ENCODE results near the gene NLE1. TPM values are rescaled to one million over a fixed set of nuclear protein-coding genes. Genes with fewer than 3 reads are reported as not detected.

The NLE1 gene
- total and polyA plus RNA-seq, 2 donors (not counting 1 experiment from before 2014, with no cell fraction given), result 16.5 to 17.5 TPM

DNA sequence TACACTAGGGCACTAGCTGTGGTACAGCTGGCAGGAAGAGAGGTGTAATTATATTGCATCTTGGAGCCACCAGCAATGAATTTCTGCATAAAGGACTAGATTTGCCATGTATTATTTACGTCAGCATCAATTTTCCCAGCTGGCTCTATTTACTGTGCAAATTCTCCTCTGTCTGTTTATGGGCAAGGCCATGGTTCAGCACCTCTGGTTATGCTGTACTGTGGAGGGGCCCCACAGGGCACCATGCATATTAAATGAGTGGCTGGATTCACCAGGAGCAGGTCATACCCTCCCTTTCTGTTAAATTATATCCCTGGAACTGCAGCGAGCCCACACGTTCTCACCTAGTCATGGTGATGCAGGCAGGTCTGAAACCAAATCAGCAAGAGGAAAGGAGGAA lies 42.2 kb downstream of the NLE1 start:
- Histone ChIP-seq H4K20me1 (ENCODE audit: control insufficient read depth, insufficient read depth, low read length, poor library complexity, severe bottlenecking) (no peaks in the 10 kb centered on the region), H3K27me3 (replicated peaks in 1 of 4; ENCODE audit: control extremely low read depth in 1 of 4, control insufficient read depth in 3 of 4, insufficient read depth in 4 of 4, low read length in 3 of 4) (no peaks in the 10 kb centered on the region), H3K79me2 (ENCODE audit: control insufficient read depth, insufficient read depth, low read length) (no peaks in the 10 kb centered on the region), H3K9me3 (ENCODE audit: control extremely low read depth in 1 of 3, control insufficient read depth in 2 of 3, insufficient read depth in 1 of 3, low read length in 2 of 3) (no peaks in the 10 kb centered on the region), H3K36me3 (replicated peaks in 1 of 2; ENCODE audit: control extremely low read depth in 1 of 2, control insufficient read depth in 1 of 2, extremely low read depth in 1 of 2, insufficient read depth in 2 of 2, low read length in 1 of 2) (peaks cover 2 to 27% of the 10 kb centered on the region in 2 experiments), H3K4me2 (replicated peaks; ENCODE audit: low read depth, low read length, poor library complexity, severe bottlenecking) (no peak overlapping the region), H3K27ac (ENCODE audit: low read length in 2 of 2) (no peak overlapping the region), H3K4me1 (ENCODE audit: control insufficient read depth in 2 of 2, insufficient read depth in 2 of 2, low read length in 2 of 2) (no peaks in the 10 kb centered on the region), H2AFZ (ENCODE audit: insufficient read depth, low read depth, low read length, poor library complexity, severe bottlenecking) (no peak overlapping the region), H3K9ac (ENCODE audit: low read length) (no peak overlapping the region), H3K4me3 (ENCODE audit: control extremely low read depth in 1 of 5, extremely low read depth in 1 of 5, insufficient read depth in 1 of 5, low read depth in 2 of 5, low read length in 4 of 5) (no peak overlapping the region)
- H3K9me3 Mint-ChIP-seq (ENCODE audit: insufficient read depth), result no peaks in the 10 kb centered on the region
- H3K27ac Mint-ChIP-seq, result no peak overlapping the region
- H3K4me1 Mint-ChIP-seq, result no peaks in the 10 kb centered on the region
- ChIA-PET POLR2A (no interaction called here), CTCF (interaction anchor here (0.7 kb wide), 1 partner anchor 481 kb away, joined by 3 read pairs; no protein-coding TSS in a partner anchor)
- ATAC-seq (ENCODE audit: low read depth) (no peak), DNase-seq (no peak)
- 100% methylated on average over 2 of the region's 3 CpGs for WGBS (ENCODE audit: insufficient coverage)
- TF ChIP-seq, protein P1, sequence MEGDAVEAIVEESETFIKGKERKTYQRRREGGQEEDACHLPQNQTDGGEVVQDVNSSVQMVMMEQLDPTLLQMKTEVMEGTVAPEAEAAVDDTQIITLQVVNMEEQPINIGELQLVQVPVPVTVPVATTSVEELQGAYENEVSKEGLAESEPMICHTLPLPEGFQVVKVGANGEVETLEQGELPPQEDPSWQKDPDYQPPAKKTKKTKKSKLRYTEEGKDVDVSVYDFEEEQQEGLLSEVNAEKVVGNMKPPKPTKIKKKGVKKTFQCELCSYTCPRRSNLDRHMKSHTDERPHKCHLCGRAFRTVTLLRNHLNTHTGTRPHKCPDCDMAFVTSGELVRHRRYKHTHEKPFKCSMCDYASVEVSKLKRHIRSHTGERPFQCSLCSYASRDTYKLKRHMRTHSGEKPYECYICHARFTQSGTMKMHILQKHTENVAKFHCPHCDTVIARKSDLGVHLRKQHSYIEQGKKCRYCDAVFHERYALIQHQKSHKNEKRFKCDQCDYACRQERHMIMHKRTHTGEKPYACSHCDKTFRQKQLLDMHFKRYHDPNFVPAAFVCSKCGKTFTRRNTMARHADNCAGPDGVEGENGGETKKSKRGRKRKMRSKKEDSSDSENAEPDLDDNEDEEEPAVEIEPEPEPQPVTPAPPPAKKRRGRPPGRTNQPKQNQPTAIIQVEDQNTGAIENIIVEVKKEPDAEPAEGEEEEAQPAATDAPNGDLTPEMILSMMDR (IDR thresholded peaks at IDR 0.05), result no peak
- no peak for TF ChIP-seq EZH2 (IDR thresholded peaks at IDR 0.05; ENCODE audit: borderline replicate concordance, insufficient read depth, low read depth, low read length, poor library complexity, severe bottlenecking)
- H3K4me3 Mint-ChIP-seq, result no peak overlapping the region
- H3K27me3 Mint-ChIP-seq, result no peaks in the 10 kb centered on the region
- intact Hi-C loops (cut with micrococcal nuclease), result no loop called here

GRCh38 chr17:35097776-35098175 lies 44.3 kb downstream of the NLE1 start:
- 96% methylated on average over 2 of the region's 2 CpGs for WGBS (ENCODE audit: insufficient coverage)
- Mint-ChIP-seq H3K4me3 (no peak overlapping the region), H3K27ac (no peak overlapping the region), H3K4me1 (no peaks in the 10 kb centered on the region), H3K9me3 (ENCODE audit: insufficient read depth) (no peaks in the 10 kb centered on the region), H3K27me3 (no peaks in the 10 kb centered on the region)
- no peaks in the 10 kb centered on the region for H3K27me3 ChIP-seq (replicated peaks in 1 of 4; ENCODE audit: control extremely low read depth in 1 of 4, control insufficient read depth in 3 of 4, insufficient read depth in 4 of 4, low read length in 3 of 4)
- H3K9ac ChIP-seq (ENCODE audit: low read length), result no peak overlapping the region
- no peaks in the 10 kb centered on the region for H3K9me3 ChIP-seq (ENCODE audit: control extremely low read depth in 1 of 3, control insufficient read depth in 2 of 3, insufficient read depth in 1 of 3, low read length in 2 of 3)
- ChIA-PET POLR2A (no interaction called here), CTCF (no interaction called here)
- ATAC-seq (ENCODE audit: low read depth) (no peak), DNase-seq (no peak)
- H3K27ac ChIP-seq (ENCODE audit: low read length in 2 of 2), result no peak overlapping the region
- no peaks in the 10 kb centered on the region for H4K20me1 ChIP-seq (ENCODE audit: control insufficient read depth, insufficient read depth, low read length, poor library complexity, severe bottlenecking)
- no peaks in the 10 kb centered on the region for H3K4me1 ChIP-seq (ENCODE audit: control insufficient read depth in 2 of 2, insufficient read depth in 2 of 2, low read length in 2 of 2)
- no peak overlapping the region for H3K4me2 ChIP-seq (replicated peaks; ENCODE audit: low read depth, low read length, poor library complexity, severe bottlenecking)
- peaks cover 2 to 19% of the 10 kb centered on the region in 2 experiments for H3K36me3 ChIP-seq (replicated peaks in 1 of 2; ENCODE audit: control extremely low read depth in 1 of 2, control insufficient read depth in 1 of 2, extremely low read depth in 1 of 2, insufficient read depth in 2 of 2, low read length in 1 of 2)
- no peak overlapping the region for H3K4me3 ChIP-seq (ENCODE audit: control extremely low read depth in 1 of 5, extremely low read depth in 1 of 5, insufficient read depth in 1 of 5, low read depth in 2 of 5, low read length in 4 of 5)
- intact Hi-C loops (cut with micrococcal nuclease), result no loop called here
- TF ChIP-seq, protein P1 (IDR thresholded peaks at IDR 0.05), result no peak
- no peak for TF ChIP-seq EZH2 (IDR thresholded peaks at IDR 0.05; ENCODE audit: borderline replicate concordance, insufficient read depth, low read depth, low read length, poor library complexity, severe bottlenecking)
- no peak overlapping the region for H2AFZ ChIP-seq (ENCODE audit: insufficient read depth, low read depth, low read length, poor library complexity, severe bottlenecking)
- H3K79me2 ChIP-seq (ENCODE audit: control insufficient read depth, insufficient read depth, low read length), result no peaks in the 10 kb centered on the region

Measured in B cell (primary cell).